Activated effector memory CD4-positive, alpha-beta T cell treated with anti-CD3 and anti-CD28 coated beads, Interleukin-2, amount 50 U/mL, for 16 hours (primary cell): ENCODE measurements around the gene KDM4C.

ENCODE experiments used
- DNase-seq: peaks from one replicate; pipeline ENCODE4 v3.0.0-alpha.2; 2020

Gene KDM4C

DNA sequence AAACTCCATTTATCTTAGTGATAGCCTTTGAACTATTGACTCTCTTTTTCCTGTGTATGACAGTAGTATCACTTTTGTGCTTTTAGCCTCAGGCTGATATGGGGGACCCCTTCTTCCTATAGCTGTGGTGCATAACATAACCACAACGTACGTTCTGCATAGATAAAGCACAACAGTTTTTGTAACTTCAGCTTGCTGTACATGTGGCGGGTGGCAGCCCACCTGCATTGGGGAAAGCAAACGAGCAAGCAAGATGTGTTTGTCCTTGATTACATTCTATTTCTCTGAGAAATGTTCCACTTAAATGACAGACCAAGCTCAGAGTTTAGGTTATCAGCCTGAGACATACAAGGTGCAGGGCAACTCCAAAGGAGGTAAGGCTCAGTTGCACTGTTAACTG lies 309.4 kb downstream of the KDM4C start:
- no peak for DNase-seq

DNA sequence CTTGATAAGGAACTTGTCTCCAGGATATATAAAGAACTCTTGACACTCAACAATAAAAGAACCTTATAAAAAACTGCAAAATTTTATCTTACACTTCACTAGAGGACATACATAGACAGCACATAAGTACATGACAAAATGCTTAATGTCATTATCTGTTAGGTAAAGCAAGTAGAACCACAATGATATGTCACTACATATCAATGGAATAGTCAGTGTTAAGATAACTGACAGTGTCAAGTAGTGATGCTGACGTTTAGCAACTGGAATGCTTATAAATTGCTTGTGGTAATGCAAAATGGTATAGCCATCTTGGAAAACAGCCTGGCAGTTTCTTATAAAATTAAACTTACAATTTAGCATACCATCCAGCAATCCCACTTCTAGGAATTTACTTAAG lies 314.1 kb downstream of the KDM4C start:
- no peak for DNase-seq

- no peak for DNase-seq
Measured at GRCh38 chr9:7073706-7074105, 315.9 kb downstream of the KDM4C start.

GRCh38 chr9:7075154-7075553 lies 317.4 kb downstream of the KDM4C start:
- DNase-seq, result no peak

- DNase-seq, result no peak
Measured at GRCh38 chr9:7079051-7079450, 321.3 kb downstream of the KDM4C start.

- no peak for DNase-seq
Measured at GRCh38 chr9:7081065-7081600, 323.4 kb downstream of the KDM4C start.

GRCh38 chr9:7083192-7083591 lies 325.4 kb downstream of the KDM4C start:
- DNase-seq, result no peak

- no peak for DNase-seq
Measured at GRCh38 chr9:7085357-7085756, 327.6 kb downstream of the KDM4C start.

DNA sequence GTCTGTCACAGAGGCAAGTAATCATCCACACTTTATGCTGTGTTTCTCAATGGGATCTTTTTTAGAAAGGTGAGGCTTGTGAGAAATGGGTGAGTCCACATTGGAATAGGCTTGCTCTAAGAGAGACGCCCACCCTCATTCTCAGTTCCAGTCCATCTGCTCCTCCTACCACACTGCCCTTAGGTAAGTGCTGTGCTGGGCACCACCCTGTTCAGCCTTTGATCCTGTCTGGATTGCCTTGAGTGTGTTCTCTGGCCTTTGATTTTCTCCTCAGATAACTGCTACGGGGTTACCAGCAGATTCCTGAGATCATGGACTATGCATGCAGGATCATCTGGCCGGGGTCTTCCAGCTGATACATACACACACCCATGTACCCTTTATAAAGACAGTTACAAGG lies 328.6 kb downstream of the KDM4C start:
- no peak for DNase-seq

- DNase-seq, result no peak
Measured at GRCh38 chr9:7088611-7089010, 330.8 kb downstream of the KDM4C start.

DNA sequence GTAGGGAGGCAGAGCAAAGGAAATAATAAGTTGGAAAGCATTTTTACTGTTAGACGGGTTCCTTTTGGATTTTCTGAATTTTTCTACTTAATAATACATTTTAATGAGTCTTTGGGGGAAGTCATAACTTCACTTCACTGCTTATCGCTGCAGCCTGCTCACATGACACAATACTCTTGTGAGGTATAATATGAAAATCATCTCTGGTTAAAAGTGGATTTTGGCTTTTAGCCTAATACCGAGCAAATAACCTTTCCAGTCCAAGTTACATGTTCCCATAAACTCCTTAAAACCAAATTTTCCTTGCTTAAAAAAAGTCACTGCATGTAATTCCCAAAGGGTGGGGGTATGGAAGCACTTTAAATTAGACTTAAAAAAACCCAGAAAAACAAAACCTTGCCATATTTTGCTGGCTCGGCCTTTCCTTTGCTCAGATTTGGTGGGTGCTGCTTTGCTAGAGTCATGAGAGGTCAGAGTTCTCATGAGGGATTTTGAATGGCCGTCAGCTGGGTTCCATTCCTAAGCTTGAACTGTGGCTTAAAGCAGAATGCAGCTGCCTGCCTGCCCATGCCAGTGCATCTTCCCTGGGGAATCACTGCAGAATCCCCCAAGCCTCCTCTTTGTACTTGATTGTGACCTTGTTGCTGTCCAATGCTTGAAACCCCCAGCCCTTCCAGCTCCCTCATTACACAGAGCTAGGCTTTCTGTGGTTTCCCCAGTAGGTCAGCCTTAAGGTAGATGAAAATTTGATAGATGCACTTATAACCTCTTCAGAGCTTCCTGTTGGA lies 331.8 kb downstream of the KDM4C start:
- DNase-seq, result no peak

GRCh38 chr9:7093040-7093439 lies 335.3 kb downstream of the KDM4C start:
- DNase-seq, result no peak

DNA sequence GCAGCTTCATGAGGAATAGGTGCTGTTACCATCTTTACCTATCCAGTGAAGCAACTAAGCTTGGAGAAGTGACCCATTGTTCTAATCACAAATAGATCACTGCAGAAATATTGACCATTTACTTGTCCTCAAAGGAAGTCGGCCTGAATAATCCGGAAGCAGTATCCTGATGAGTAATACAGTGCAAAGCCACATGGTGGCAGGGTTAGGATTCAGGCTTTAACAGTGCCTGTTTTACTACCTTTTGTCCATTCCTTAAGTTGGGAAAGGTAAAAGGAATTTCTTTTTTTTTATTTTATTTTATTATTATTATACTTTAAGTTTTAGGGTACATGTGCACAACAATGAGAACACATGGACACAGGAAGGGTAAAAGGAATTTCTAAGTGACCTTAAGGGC lies 336.3 kb downstream of the KDM4C start:
- DNase-seq, result no peak

- DNase-seq, result no peak
Measured at GRCh38 chr9:7094576-7094975, 336.8 kb downstream of the KDM4C start.

DNA sequence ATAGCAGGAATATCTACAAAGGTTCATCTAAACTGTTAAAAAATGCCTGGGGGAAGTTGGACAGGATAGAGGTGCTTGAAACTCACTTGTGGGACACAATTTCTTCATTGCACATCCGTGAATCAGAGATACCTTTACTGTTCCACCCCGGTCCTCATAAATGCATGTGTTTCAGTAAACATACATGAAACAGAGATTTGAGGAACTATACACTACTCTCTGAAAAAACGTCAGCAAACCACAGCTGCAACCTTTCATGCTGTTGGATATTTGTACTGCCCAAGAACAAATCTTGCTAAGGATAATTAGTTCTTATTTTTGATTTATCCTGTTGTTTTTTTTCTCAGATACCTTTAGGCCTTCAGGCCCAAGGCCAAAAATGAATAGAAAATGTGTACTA lies 337.3 kb downstream of the KDM4C start:
- no peak for DNase-seq

- no peak for DNase-seq
Measured at GRCh38 chr9:7097040-7097715, 339.4 kb downstream of the KDM4C start.

DNA sequence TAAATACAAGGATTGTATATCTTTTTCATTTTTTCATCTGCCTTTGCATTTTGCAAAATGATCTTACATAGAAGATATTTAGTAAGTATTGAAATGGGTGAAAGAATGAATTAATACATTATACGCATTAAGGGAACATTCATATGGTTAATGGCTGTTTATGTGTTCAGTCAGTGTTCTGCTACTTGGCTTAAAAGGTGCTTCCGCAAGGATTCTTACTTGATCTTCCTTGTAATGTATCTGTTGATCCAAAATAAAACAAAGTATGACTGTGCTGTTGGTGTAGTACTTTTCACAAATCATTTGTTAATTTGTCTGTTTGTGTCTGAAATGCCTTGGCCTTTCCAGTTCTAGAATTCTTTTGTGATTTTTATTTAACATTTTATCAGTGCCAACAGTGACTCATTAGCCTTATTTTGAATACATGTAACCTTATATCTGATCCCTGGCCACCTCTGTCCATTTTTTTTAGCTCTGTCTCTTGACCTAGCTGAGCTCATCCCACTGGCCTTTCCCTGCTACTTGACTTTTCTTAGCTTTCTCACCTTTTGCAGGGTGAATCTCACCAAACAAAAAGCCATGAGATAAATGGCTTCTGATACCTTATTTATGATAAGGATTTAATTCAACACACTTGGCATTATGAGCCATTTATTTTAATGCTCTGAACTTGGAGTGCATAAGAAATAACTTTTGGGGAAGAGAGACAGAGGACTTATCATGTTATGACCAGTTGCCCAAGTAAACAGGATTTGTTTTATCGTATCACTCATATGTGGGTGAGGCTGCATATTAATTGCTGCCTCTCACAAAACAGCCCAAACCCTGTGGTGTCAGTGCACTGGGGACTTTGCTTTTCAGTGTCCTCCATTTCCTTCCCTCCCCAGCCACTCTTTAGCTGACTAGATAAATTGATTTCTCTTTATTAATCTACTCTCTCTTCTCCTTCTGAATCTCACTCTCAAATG lies 340.3 kb downstream of the KDM4C start:
- no peak for DNase-seq

- DNase-seq, result no peak
Measured at GRCh38 chr9:7103367-7103766, 345.6 kb downstream of the KDM4C start.

DNA sequence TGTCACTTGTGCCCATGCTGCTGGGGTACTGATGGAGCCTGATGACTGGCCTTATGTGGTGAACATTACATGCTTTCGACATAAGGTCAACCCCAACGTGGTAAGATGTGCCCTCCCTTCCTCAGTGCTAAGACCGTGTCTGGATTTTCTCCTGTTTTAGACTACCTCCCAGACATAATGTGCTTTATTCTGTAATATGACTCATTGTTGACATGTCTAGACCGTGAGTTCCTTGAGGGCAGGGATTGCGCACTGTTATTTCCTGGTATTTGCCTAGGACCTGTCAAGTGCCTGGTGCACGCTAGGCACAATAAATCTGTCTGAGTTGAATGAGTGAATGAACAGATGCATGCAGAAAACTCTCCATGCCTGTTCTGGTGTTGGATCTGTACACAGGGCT lies 346.0 kb downstream of the KDM4C start:
- no peak for DNase-seq

DNA sequence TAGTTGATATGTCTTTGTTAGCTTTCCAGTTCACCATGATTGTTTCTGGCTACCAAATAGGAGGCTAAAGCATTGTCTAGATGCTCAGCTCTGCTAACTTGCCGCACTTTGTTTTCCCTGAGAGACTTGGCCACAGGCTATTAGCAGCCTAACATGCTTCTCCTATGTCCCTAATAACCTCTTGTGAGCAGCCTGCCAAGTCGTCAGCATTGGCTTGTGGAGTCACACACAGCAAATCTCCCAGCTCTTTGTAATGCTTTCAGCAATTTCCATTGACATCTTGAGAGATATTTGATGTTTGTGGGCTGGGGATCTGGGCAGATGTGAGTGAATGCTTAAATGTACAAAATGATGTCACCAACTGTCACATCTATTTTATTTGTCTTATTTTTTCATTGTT lies 346.9 kb downstream of the KDM4C start:
- DNase-seq, result no peak

DNA sequence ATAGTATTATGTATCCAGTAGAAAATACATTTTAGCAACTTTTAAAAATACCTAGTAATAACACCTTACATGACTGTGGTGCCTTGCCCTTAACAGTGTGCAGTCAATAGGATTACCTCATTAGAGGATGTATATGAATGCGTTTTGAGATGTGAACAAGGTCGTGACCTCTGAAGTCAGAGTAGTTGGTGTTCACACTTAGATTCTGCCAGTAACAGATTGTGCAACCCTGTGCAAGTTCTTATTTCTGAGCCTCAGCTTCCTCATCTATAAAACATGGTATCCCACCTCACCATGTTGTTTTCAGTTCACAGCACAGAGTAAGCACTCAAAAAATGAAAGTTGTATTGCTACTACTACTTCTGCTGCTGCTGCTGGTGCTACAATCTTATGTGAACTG lies 347.3 kb downstream of the KDM4C start:
- no peak for DNase-seq

DNA sequence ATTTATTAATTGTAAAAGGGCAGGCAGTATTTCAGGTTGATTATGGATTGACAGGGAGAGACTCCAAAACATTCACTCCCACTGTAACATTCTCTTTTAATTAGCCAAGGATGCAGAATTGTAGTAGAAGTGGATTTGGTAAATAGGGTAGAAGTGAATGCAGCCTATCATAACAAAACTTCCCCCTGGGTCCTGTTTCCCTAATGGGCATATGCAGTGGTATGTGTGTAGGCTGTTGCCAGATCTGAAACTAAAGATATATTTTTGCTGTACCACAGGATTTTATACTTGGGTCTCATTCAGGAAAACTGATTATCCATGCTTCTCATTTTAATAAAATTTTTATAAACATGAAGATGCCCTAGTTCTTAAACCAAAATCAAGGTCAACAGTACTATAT lies 351.2 kb downstream of the KDM4C start:
- no peak for DNase-seq

- no peak for DNase-seq
Measured at GRCh38 chr9:7111413-7111812, 353.6 kb downstream of the KDM4C start.
